NB4 (cell line): Measurements from ENCODE around the gene POFUT2.

ENCODE experiments used
- DNase-seq: peaks from one replicate; pipeline ENCODE4 v3.0.0; 2010; ENCODE audit warnings: low read depth
- H3K4me3 ChIP-seq: one replicate; pipeline ENCODE4 v1.5.1; 2011; ENCODE audit warnings: mild to moderate bottlenecking, low read depth, low read length, moderate library complexity
- MAX ChIP-seq: IDR thresholded peaks from 2 replicates; pipeline ENCODE4 v1.6.1; 2011; ENCODE audit warnings: low read depth, low read length
- MYC ChIP-seq: IDR thresholded peaks from 2 replicates; pipeline ENCODE4 v1.6.1; 2011; ENCODE audit warnings: low read depth, low read length
- POLR2A ChIP-seq: IDR thresholded peaks from 2 replicates; pipeline ENCODE4 v1.6.1; 2011; ENCODE audit warnings: mild to moderate bottlenecking; ENCODE audit not compliant: insufficient read length; ENCODE audit errors: extremely low read depth
- TF ChIP-seq, protein P1 (sequence below): IDR thresholded peaks from one replicate; pipeline ENCODE4 v1.5.1; 2012; ENCODE audit warnings: low read depth, low read length

The POFUT2 gene

GRCh38 chr21:45296638-45297037 lies 8.9 kb upstream of the POFUT2 start:
- no peak overlapping the region for H3K4me3 ChIP-seq
- DNase-seq = no peak
- TF ChIP-seq, protein P1, sequence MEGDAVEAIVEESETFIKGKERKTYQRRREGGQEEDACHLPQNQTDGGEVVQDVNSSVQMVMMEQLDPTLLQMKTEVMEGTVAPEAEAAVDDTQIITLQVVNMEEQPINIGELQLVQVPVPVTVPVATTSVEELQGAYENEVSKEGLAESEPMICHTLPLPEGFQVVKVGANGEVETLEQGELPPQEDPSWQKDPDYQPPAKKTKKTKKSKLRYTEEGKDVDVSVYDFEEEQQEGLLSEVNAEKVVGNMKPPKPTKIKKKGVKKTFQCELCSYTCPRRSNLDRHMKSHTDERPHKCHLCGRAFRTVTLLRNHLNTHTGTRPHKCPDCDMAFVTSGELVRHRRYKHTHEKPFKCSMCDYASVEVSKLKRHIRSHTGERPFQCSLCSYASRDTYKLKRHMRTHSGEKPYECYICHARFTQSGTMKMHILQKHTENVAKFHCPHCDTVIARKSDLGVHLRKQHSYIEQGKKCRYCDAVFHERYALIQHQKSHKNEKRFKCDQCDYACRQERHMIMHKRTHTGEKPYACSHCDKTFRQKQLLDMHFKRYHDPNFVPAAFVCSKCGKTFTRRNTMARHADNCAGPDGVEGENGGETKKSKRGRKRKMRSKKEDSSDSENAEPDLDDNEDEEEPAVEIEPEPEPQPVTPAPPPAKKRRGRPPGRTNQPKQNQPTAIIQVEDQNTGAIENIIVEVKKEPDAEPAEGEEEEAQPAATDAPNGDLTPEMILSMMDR = no peak
- TF ChIP-seq MYC (no peak), MAX (no peak), POLR2A (no peak)

- TF ChIP-seq MAX = no peak
- TF ChIP-seq, protein P1 = no peak
- no peak for TF ChIP-seq MYC
- TF ChIP-seq POLR2A = no peak
- H3K4me3 ChIP-seq = no peak overlapping the region
- no peak for DNase-seq
Measured at GRCh38 chr21:45295576-45296365, 8.1 kb upstream of the POFUT2 start.

DNA sequence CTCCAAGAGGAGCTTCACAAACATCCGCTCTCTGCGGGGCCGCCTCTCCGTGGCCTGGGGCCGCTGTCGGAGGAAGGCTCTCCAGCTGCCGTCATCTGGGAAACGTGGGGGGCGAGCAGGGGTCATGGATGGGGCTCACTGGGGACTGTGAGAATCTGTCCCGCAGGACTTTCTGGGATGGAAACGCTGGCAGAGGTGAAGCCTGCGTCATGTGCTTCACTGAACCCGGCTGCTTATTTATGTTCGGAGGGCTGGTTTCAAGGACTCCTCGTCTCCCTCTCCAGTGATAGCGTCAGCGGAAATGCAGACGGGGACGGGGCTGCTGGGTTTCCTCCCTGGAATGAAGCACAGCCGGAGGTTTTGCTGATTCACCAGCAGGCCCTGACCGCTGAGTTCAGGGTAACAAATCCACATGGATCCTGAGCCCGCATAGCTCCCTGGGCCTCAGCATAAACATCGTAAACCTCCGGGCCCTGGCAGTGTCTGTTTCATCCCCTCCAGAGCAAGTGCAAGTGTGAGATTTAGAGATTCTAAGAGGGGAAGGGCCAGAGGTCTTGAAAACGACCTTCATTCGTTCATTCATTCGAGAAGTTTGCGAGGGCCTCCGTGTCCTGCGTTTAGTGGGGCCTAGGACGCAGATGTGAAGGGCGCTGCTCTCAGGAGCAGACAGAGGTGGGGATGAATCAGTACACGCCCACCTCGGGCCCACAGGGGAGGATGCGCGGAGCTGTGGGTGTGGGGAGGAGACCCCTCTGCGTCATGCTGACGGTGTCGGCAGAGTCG lies 7.0 kb upstream of the POFUT2 start:
- TF ChIP-seq POLR2A = no peak
- no peak overlapping the region for H3K4me3 ChIP-seq
- DNase-seq = no peak

DNA sequence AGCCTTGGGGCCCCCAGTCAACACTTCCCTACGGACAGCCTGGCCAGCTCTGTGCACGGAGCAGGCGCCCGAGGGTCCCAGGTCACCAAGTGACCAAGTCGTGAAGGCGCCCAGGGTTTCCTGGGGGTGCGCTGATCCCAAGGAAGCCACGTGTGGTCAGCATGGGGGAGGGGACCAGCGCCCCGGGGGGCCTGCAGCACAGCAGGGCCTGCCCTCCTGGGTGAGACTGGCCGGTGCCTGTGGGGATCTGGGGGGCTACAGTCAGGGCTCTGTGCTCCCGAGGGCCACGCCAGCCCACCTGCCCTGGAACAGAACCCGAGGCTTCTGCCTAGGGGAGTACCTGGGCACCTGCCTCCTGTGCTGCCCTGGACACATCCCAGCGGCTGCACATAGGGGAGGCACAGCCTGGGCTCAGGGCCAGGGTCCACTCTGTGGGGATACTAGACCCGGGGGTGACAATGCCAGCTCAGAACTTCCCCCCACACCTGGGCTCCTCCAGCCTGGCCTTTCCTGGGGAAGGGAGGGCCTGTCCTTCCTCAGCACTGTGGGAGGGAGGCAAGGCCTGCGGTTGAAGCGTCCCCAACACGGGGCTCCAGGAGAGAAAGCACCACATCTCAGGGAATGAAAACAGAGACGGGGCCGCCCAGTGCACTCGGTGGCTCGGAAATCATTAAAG lies 6.2 kb upstream of the POFUT2 start:
- DNase-seq = no peak
- no peak overlapping the region for H3K4me3 ChIP-seq
- TF ChIP-seq, protein P1 = no peak
- TF ChIP-seq POLR2A (no peak), MYC (no peak), MAX (no peak)

GRCh38 chr21:45293220-45293725 lies 5.6 kb upstream of the POFUT2 start:
- TF ChIP-seq, protein P1 = no peak
- no peak for TF ChIP-seq MYC
- TF ChIP-seq MAX = no peak
- no peak for TF ChIP-seq POLR2A
- H3K4me3 ChIP-seq = no peak overlapping the region

DNA sequence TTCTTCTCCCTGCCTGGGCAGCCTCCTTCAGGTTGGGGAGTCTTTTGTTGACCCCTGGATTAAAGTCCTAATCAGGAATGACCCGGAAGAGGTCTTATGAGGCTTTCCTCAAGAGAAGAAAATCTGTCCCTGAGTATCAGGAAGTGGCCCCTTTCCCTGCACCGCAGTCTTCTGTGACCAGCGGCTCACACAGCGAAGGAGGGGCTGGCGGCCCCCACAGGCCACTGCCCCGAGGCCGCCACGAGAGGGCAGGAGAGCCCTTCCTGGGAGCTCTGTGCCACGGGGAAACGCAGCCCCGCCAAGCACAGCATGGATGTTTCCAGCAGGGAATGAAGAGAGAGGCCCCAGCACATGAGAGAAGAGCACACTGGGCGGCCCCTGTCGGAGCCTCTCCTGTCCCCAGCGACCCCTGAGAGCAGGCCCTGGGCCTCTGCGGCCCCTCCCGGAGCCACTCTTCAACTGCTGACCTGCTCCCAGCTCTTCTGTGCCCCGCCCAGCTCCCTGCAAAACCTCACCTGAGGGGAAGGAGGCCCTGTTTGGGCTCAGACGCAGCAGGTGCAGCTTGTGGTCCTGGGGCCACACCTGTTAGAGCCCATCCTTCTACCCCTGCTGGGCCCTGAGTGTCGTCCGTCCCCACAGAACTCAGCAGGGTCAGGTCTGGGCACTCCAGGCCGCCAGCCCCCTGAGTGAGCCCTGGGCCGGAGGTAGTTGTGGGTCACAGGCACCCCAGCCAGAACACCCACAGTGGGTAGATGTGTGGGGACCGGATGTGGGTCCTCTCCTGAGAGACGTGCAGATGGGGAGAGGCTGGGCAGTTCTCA lies 4.9 kb upstream of the POFUT2 start:
- TF ChIP-seq MYC (peak; percentile 62), POLR2A (no peak), MAX (peak; percentile 66; the same call in 1 of the 2 replicates)
- TF ChIP-seq, protein P1 = peak; percentile 85

More at GRCh38 chr21:45293220-45293725, 5.6 kb upstream of the POFUT2 start:
- DNase-seq = no peak

More for the DNA sequence above, 4.9 kb upstream of the POFUT2 start:
- H3K4me3 ChIP-seq = no peak overlapping the region
- peak; percentile 90 for DNase-seq
